GM12801 (cell line): ENCODE results near the gene SLC9C2.

ENCODE experiments used
- CTCF ChIP-seq: IDR thresholded peaks from one replicate; pipeline ENCODE4 v1.5.1; 2011; ENCODE audit warnings: control low read depth; ENCODE audit not compliant: insufficient read length; ENCODE audit errors: extremely low read depth

The SLC9C2 gene

GRCh38 chr1:173562813-173563212 lies 40.1 kb downstream of the SLC9C2 start:
- TF ChIP-seq CTCF, result no peak

- no peak for TF ChIP-seq CTCF
Measured at GRCh38 chr1:173561263-173561662, 41.6 kb downstream of the SLC9C2 start.

- TF ChIP-seq CTCF, result no peak
Measured at GRCh38 chr1:173560285-173560880, 42.5 kb downstream of the SLC9C2 start.

- no peak for TF ChIP-seq CTCF
Measured at GRCh38 chr1:173555651-173556305, 47.1 kb downstream of the SLC9C2 start.

- TF ChIP-seq CTCF, result no peak
Measured at GRCh38 chr1:173554541-173555250, 48.2 kb downstream of the SLC9C2 start.

- no peak for TF ChIP-seq CTCF
Measured at GRCh38 chr1:173554089-173554488, 48.8 kb downstream of the SLC9C2 start.

GRCh38 chr1:173553312-173553711 lies 49.6 kb downstream of the SLC9C2 start:
- TF ChIP-seq CTCF, result no peak
